ENCODE measurements around the gene SDK1. TPM values are rescaled to one million over a fixed set of nuclear protein-coding genes. Genes with fewer than 3 reads are reported as not detected.

SDK1 gene
- total and polyA plus RNA-seq, 2 experiments from 2014 or later = 2.1 to 10.0 TPM

GRCh38 chr7:3730276-3730675 is 429.2 kb downstream of the SDK1 start:
- Mint-ChIP-seq H3K9me3 (peaks cover 7% of the 10 kb centered on the region; the same call in 2 of the 3 replicates), H3K4me1 (peaks cover 5% of the 10 kb centered on the region; the same call in 1 of the 3 replicates), H3K27me3 (ENCODE audit: insufficient read depth, low read depth, poor library complexity) (no peaks in the 10 kb centered on the region), H3K36me3 (ENCODE audit: low read depth) (peaks cover 8% of the 10 kb centered on the region; the same call in 1 of the 3 replicates), H3K27ac (no peak overlapping the region), H3K4me3 (no peak overlapping the region)
- TF ChIP-seq EZH2phosphoT487 (IDR thresholded peaks at IDR 0.05; ENCODE audit: unreplicated experiment) = no peak
- TF ChIP-seq ZNF462 (CRISPR knock-in tag; IDR thresholded peaks at IDR 0.05) = no peak
- no peak for TF ChIP-seq EZH2 (IDR thresholded peaks at IDR 0.05; ENCODE audit: low read depth, unreplicated experiment)
- no peak for TF ChIP-seq ZNF114 (CRISPR knock-in tag; IDR thresholded peaks at IDR 0.05)
- TF ChIP-seq JUNB (IDR thresholded peaks at IDR 0.05; ENCODE audit: unreplicated experiment) = no peak
- TF ChIP-seq CTCF (conservative IDR thresholded peaks at IDR 0.05; ENCODE audit: low read depth in 2 of 2) = no peak
- TF ChIP-seq REST (IDR thresholded peaks at IDR 0.05; ENCODE audit: unreplicated experiment) = no peak
- no peak for TF ChIP-seq NANOG (IDR thresholded peaks at IDR 0.05; ENCODE audit: borderline replicate concordance)
- no peak for TF ChIP-seq ETS1 (IDR thresholded peaks at IDR 0.05)
- TF ChIP-seq STAT1 (IDR thresholded peaks at IDR 0.05; ENCODE audit: unreplicated experiment) = no peak
- no peak for TF ChIP-seq CREB1 (CRISPR knock-in tag; IDR thresholded peaks at IDR 0.05; ENCODE audit: low read depth)
- TF ChIP-seq ZNF331 (CRISPR knock-in tag; IDR thresholded peaks at IDR 0.05; ENCODE audit: low read depth) = no peak
- TF ChIP-seq POLR2AphosphoS5 (IDR thresholded peaks at IDR 0.05; ENCODE audit: low read depth) = no peak
- H3K4me2 ChIP-seq = no peak overlapping the region
- no peaks in the 10 kb centered on the region for H4K20me1 ChIP-seq (replicated peaks; ENCODE audit: insufficient read depth)
- no peaks in the 10 kb centered on the region for H3K4me1 ChIP-seq (ENCODE audit: insufficient read depth)
- H3F3A ChIP-seq (replicated peaks; ENCODE audit: low read depth) = no peaks in the 10 kb centered on the region
- DNase-seq (ENCODE audit: low spot score) = no peak
- H3K27me3 ChIP-seq (ENCODE audit: insufficient read depth) = no peaks in the 10 kb centered on the region
- ATAC-seq = no peak
- no peak overlapping the region for H2AFZ ChIP-seq
- no peak overlapping the region for H3K4me3 ChIP-seq
- no peak overlapping the region for H3K27ac ChIP-seq (ENCODE audit: low read depth)
- no peaks in the 10 kb centered on the region for H3K36me3 ChIP-seq (ENCODE audit: insufficient read depth)
- no peaks in the 10 kb centered on the region; the same call in none of the 2 replicates for H3K9me2 ChIP-seq (ENCODE audit: insufficient read depth)
- no peaks in the 10 kb centered on the region for H3K79me2 ChIP-seq (replicated peaks; ENCODE audit: insufficient read depth)

Measured in GM23338 (cell line).